Body of pancreas (tissue), 4 donors: ENCODE measurements around the gene PCDHB13. TPM values are rescaled to one million over a fixed set of nuclear protein-coding genes. Genes with fewer than 3 reads are reported as not detected.
"Not testable (repeated sequence)": the region's sequence is repeated elsewhere in the genome, so short reads cannot be mapped to it uniquely, and the experiment has no call there.

Experiments
- ATAC-seq: fragments of 150-250 bp; one replicate; pipeline ENCODE4 v1.9.1; 2016
- DNase-seq, 4 donors: peaks; one replicate each; pipeline ENCODE4 v3.0.0-alpha.2; 2019
- H3K27ac ChIP-seq, 4 donors: fragments of 200-600 bp; sonication (generic); 1 replicate in 3 of 4; 2 replicates in 1 of 4; pipeline versions ENCODE4 v1.5.1 to v1.6.1; 2016 to 2019; ENCODE audit warnings: mild to moderate bottlenecking in 1 of 4, mixed read lengths in 1 of 4, moderate library complexity in 1 of 4
- H3K27me3 ChIP-seq, 2 donors: fragments of 200-600 bp; sonication (generic); one replicate each; pipeline ENCODE4 v1.6.0; 2016; ENCODE audit warnings: mild to moderate bottlenecking in 1 of 2
- H3K36me3 ChIP-seq, 2 donors: fragments of 200-600 bp; sonication (generic); replicated peaks in 1 of 2; 2 replicates each; pipeline ENCODE4 v1.5.1; 2016; ENCODE audit warnings: low read depth in 2 of 2; ENCODE audit not compliant: insufficient read depth in 1 of 2
- H3K4me1 ChIP-seq: fragments of 200-600 bp; sonication (generic); one replicate; pipeline ENCODE4 v1.6.0; 2016
- H3K4me3 ChIP-seq, 2 donors: fragments of 200-600 bp; sonication (generic); 1 replicate in 1 of 2; 2 replicates in 1 of 2; pipeline ENCODE4 v1.5.1; 2016 to 2019
- H3K9me3 ChIP-seq, 3 donors: fragments of 200-600 bp; sonication (generic); 1 replicate in 2 of 3; 2 replicates in 1 of 3; pipeline ENCODE4 v1.5.1; 2016
- CTCF ChIP-seq, 7 experiments: fragments of 450-650 bp in 4 of 7; fragments of 200-600 bp in 3 of 7; sonication (generic) in 3 of 7; IDR thresholded peaks; one replicate each; pipeline ENCODE4 v1.5.1; 2016 to 2019; ENCODE audit warnings: antibody characterized with exemption in 7 of 7
- POLR2A ChIP-seq, 3 donors: fragments of 450-650 bp; IDR thresholded peaks; one replicate each; pipeline ENCODE4 v1.6.1; 2016; ENCODE audit warnings: antibody characterized with exemption in 3 of 3, mild to moderate bottlenecking in 2 of 3
- WGBS, 2 donors: methylation state at CpG; one replicate each; pipeline ENCODE4 v1.1.5; 2017; 5-methylcytosine and 5-hydroxymethylcytosine counted together
- intact Hi-C: fragments of 100-400 bp; cut with DNase I; formaldehyde crosslinking; loops from one replicate; pipeline ENCODE4 v1.15.1; 2023
- total RNA-seq, 2 donors: library from RNA; depleted of rRNA; stranded (reverse); fragments of >200 nt; gene quantifications; one replicate each; pipeline ENCODE4 v1.1.0, GENCODE V29; 2016

The PCDHB13 gene
- total RNA-seq, 2 donors from 2014 or later = 6.5 to 7.6 TPM

- Histone ChIP-seq H3K27ac (no peak overlapping the region), H3K4me1 (no peaks in the 10 kb centered on the region), H3K4me3 (no peak overlapping the region), H3K36me3 (no peaks in the 10 kb centered on the region), H3K27me3 (no peaks in the 10 kb centered on the region), H3K9me3 (peaks cover 0 to 83% (median 3%) of the 10 kb centered on the region in 3 donors)
- intact Hi-C loops = no loop called here
- TF ChIP-seq POLR2A (IDR thresholded peaks at IDR 0.05) (no peak), CTCF (IDR thresholded peaks at IDR 0.05) (no peak)
- 14% methylated on average over 37 of the region's 43 CpGs; no CpG with 5 or more reads in 1 of the 2 donors for WGBS, 2 donors
- DNase-seq = no peak
- ATAC-seq = no peak
Observed at GRCh38 chr5:141241496-141241895, 27.8 kb downstream of the PCDHB13 start.

DNA sequence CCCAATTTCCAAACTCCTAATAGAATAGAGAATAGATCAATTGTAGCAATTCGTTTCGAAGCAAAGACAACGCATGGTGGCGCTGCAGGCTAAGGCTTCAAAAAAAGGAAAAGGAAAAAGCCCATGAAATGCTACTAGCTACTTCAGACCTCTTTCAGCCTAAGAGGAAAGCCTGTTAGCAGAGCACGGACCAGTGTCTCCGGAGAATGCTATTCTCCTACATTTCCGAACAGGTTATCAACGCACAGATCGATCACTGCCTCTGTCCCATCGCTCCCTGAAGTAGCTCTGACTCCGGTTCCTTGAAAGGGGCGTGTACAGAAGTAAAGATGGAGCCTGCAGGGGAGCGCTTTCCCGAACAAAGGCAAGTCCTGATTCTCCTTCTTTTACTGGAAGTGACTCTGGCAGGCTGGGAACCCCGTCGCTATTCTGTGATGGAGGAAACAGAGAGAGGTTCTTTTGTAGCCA, 31.6 kb downstream of the PCDHB13 start, which contains the start of gene PCDHB15:
PCDHB15 (plus strand) TSS at position 146 of the 468 bp plus-strand sequence; CDS start at position 330, 184 bp downstream.
- no peak for TF ChIP-seq POLR2A (IDR thresholded peaks at IDR 0.05)
- TF ChIP-seq CTCF (IDR thresholded peaks at IDR 0.05) = peak in 3 of 7 experiments; percentile 14 to 20 (median 19)
- H3K4me3 ChIP-seq = no peak within 1 kb of the TSS
- intact Hi-C loops = no loop called here
- no peak within 1 kb of the TSS for H3K27ac ChIP-seq
- ATAC-seq = no peak
- no peaks in the 10 kb centered on the region for H3K36me3 ChIP-seq
- DNase-seq = peak in 3 of 4 donors; percentile 14 to 50 (median 26)
- 6 to 14% methylated on average over 16 of the region's 16 CpGs for WGBS, 2 donors
- peaks cover 0 to 92% (median 10%) of the 10 kb centered on the region in 3 donors for H3K9me3 ChIP-seq
- H3K4me1 ChIP-seq = no peaks in the 10 kb centered on the region
- H3K27me3 ChIP-seq = no peaks in the 10 kb centered on the region

GRCh38 chr5:141246971-141247370, 33.3 kb downstream of the PCDHB13 start:
- H3K4me3 ChIP-seq, H3K4me1 ChIP-seq, intact Hi-C loops, H3K27me3 ChIP-seq, H3K27ac ChIP-seq, ATAC-seq, DNase-seq, H3K36me3 ChIP-seq: not testable (repeated sequence)
- H3K9me3 ChIP-seq = peaks cover 0 to 91% (median 10%) of the 10 kb centered on the region in 3 donors
- 43% methylated on average over 21 of the region's 42 CpGs; no CpG with 5 or more reads in 1 of the 2 donors for WGBS, 2 donors

- ATAC-seq, intact Hi-C loops, H3K4me3 ChIP-seq, H3K27ac ChIP-seq, H3K4me1 ChIP-seq, H3K27me3 ChIP-seq, H3K36me3 ChIP-seq, DNase-seq: not testable (repeated sequence)
- peaks cover 0 to 91% (median 10%) of the 10 kb centered on the region in 3 donors for H3K9me3 ChIP-seq
- WGBS, 2 donors = 34 to 55% methylated on average over 11 to 21 of the region's 34 CpGs
Observed at GRCh38 chr5:141247434-141247833, 33.7 kb downstream of the PCDHB13 start.

GRCh38 chr5:141250576-141250975, 36.9 kb downstream of the PCDHB13 start:
- ATAC-seq (no peak), DNase-seq (no peak)
- H3K9me3 ChIP-seq = peaks cover 3 to 84% (median 6%) of the 10 kb centered on the region in 3 donors
- intact Hi-C loops = no loop called here
- H3K36me3 ChIP-seq = no peaks in the 10 kb centered on the region
- no peak for TF ChIP-seq CTCF (IDR thresholded peaks at IDR 0.05)
- no peak overlapping the region for H3K27ac ChIP-seq
- no peaks in the 10 kb centered on the region for H3K4me1 ChIP-seq
- no peak overlapping the region for H3K4me3 ChIP-seq
- H3K27me3 ChIP-seq = no peaks in the 10 kb centered on the region

GRCh38 chr5:141258464-141258863, 44.7 kb downstream of the PCDHB13 start:
- DNase-seq (no peak), ATAC-seq (no peak)
- Histone ChIP-seq H3K9me3 (peaks cover 3 to 79% (median 4%) of the 10 kb centered on the region in 3 donors), H3K36me3 (no peaks in the 10 kb centered on the region), H3K27me3 (peaks cover 0 to 4% of the 10 kb centered on the region in 2 donors), H3K4me3 (no peak overlapping the region), H3K27ac (no peak overlapping the region), H3K4me1 (no peaks in the 10 kb centered on the region)
- TF ChIP-seq POLR2A (IDR thresholded peaks at IDR 0.05) = no peak
- intact Hi-C loops = no loop called here
